ENCODE data around the gene LTBP1. TPM values are rescaled to one million over a fixed set of nuclear protein-coding genes. Genes with fewer than 3 reads are reported as not detected.

The LTBP1 gene
- total RNA-seq, 2 experiments from 2014 or later = 61.1 to 82.6 TPM

DNA sequence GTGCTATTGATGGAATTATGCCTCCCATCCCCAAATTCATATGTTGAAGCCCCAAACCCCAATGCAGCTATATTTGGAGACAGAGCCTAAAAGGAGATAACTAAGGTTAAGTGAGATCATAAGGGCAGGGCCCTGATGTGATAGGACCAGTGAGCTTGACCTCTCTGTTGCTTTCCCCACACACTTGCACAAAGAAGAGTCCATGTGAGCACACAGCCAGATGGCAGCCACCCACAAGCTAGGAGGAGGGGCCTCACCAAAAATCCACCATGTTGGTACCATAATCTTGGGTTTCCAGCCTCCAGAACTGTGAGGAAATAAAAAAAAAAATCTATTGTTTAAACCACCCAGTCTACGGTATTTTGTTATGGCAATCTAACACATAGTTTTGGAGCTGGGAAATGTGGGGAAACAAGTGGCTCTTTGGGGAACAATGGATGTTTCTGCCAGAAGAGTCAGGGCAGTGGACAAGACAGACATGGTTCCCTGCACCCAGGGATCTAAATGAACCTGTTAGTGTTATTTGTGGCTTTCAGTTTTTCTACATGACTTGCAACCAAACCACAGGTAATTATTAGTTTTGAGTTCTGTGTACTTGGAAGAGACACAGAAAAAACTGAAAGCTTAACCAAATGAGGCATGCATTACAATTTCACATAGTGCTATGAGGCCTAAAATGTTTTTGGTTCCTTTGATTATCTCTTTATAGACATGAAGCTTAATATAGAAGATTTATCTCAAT is 259.1 kb downstream of the LTBP1 start:
- Histone ChIP-seq H3K4me1 (ENCODE audit: insufficient read depth, low read length, poor library complexity, severe bottlenecking) (peaks cover 8% of the 10 kb centered on the region), H3K9me2 (ENCODE audit: insufficient read depth, low read length) (no peaks in the 10 kb centered on the region), H3K79me2 (ENCODE audit: insufficient read depth, low read depth, low read length) (no peaks in the 10 kb centered on the region), H3K27ac (ENCODE audit: low read depth, low read length, poor library complexity, severe bottlenecking) (no peak overlapping the region), H3K4me2 (ENCODE audit: low read length) (no peak overlapping the region), H3K36me3 (ENCODE audit: insufficient read depth, low read length) (peaks cover 52% of the 10 kb centered on the region), H2AFZ (ENCODE audit: low read length) (no peak overlapping the region), H3K4me3 (ENCODE audit: low read depth, low read length, poor library complexity, severe bottlenecking) (no peak overlapping the region), H3K9me3 (ENCODE audit: low read length) (no peaks in the 10 kb centered on the region), H4K20me1 (ENCODE audit: insufficient read depth, low read length) (no peaks in the 10 kb centered on the region)
- ChIA-PET CTCF (ENCODE audit: unreplicated experiment) (no interaction called here), POLR2A (interaction anchor here (0.7 to 0.9 kb wide), 4 partner anchors 10 to 198 kb away, joined by 3 to 5 read pairs (median 3); no protein-coding TSS in a partner anchor)
- no TSS peak for BruUV-seq (replicated peaks)
- TF ChIP-seq, protein P1, sequence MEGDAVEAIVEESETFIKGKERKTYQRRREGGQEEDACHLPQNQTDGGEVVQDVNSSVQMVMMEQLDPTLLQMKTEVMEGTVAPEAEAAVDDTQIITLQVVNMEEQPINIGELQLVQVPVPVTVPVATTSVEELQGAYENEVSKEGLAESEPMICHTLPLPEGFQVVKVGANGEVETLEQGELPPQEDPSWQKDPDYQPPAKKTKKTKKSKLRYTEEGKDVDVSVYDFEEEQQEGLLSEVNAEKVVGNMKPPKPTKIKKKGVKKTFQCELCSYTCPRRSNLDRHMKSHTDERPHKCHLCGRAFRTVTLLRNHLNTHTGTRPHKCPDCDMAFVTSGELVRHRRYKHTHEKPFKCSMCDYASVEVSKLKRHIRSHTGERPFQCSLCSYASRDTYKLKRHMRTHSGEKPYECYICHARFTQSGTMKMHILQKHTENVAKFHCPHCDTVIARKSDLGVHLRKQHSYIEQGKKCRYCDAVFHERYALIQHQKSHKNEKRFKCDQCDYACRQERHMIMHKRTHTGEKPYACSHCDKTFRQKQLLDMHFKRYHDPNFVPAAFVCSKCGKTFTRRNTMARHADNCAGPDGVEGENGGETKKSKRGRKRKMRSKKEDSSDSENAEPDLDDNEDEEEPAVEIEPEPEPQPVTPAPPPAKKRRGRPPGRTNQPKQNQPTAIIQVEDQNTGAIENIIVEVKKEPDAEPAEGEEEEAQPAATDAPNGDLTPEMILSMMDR (conservative IDR thresholded peaks at IDR 0.05; ENCODE audit: low read length) = no peak
- TF ChIP-seq EZH2phosphoT487 (IDR thresholded peaks at IDR 0.05; ENCODE audit: borderline replicate concordance, low read depth, low read length) = no peak
- no peak for DNase-seq (ENCODE audit: low spot score)
- intact Hi-C loops (cut with micrococcal nuclease; ENCODE audit: unreplicated experiment) = no loop called here

DNA sequence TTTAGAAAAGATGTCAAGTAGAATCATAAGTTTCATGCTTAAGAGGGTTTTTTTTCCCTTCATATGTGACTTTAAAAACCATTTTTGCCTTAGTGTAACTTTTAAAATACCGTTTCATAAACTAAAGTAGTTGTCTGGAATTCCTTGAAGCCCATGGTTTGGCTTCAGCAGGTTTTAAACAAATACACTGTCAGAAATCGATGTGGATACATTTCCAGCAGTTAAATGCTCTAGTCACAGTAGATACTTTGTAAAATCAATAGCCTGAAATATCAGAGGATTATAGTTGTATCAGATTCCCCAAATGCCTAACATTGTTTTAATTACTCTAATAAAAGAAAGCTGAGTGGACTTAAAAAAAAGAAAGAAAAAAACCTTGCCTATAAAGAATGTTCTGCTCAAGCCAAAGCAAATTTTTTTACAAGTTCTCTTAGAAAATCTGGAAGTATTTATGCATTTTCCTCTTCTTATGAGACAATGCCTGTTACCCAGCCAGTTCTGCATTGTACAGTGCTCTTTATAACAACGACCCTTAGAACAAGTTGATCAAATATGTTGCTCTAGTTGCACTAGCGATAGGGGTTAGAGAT is 260.5 kb downstream of the LTBP1 start:
- Histone ChIP-seq H3K9me3 (ENCODE audit: low read length) (no peaks in the 10 kb centered on the region), H3K79me2 (ENCODE audit: insufficient read depth, low read depth, low read length) (no peaks in the 10 kb centered on the region), H4K20me1 (ENCODE audit: insufficient read depth, low read length) (no peaks in the 10 kb centered on the region), H3K36me3 (ENCODE audit: insufficient read depth, low read length) (peaks cover 59% of the 10 kb centered on the region), H3K9me2 (ENCODE audit: insufficient read depth, low read length) (no peaks in the 10 kb centered on the region), H3K4me1 (ENCODE audit: insufficient read depth, low read length, poor library complexity, severe bottlenecking) (peaks cover 8% of the 10 kb centered on the region), H2AFZ (ENCODE audit: low read length) (no peak overlapping the region), H3K4me3 (ENCODE audit: low read depth, low read length, poor library complexity, severe bottlenecking) (no peak overlapping the region), H3K27ac (ENCODE audit: low read depth, low read length, poor library complexity, severe bottlenecking) (no peak overlapping the region), H3K4me2 (ENCODE audit: low read length) (no peak overlapping the region)
- no peak for TF ChIP-seq EZH2phosphoT487 (IDR thresholded peaks at IDR 0.05; ENCODE audit: borderline replicate concordance, low read depth, low read length)
- TF ChIP-seq, protein P1 (conservative IDR thresholded peaks at IDR 0.05; ENCODE audit: low read length) = no peak
- no TSS peak for BruUV-seq (replicated peaks)
- DNase-seq (ENCODE audit: low spot score) = no peak
- intact Hi-C loops (cut with micrococcal nuclease; ENCODE audit: unreplicated experiment) = no loop called here
- CTCF ChIA-PET (ENCODE audit: unreplicated experiment) = no interaction called here
- POLR2A ChIA-PET = no interaction called here

DNA sequence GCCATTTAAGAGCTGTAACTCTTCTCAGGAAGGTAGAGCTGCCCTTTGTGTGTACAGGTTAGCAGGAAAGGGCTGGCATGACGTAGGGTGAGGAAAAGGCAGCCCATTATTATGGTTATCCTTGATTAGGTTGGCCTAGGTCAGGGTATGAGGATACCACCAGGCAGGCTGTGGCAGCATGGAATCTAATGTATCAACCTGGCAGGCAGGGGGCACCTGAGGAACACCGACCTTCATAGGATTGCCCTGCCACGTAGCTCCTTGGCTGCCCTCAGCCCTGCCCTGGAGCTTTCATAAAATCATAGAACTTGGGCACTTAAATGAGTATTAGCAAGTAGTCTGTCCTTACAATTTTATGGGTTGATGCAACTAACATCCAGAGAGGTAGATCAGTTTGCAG is 261.6 kb downstream of the LTBP1 start:
- no peaks in the 10 kb centered on the region for H3K9me3 ChIP-seq (ENCODE audit: low read length)
- H3K9me2 ChIP-seq (ENCODE audit: insufficient read depth, low read length) = no peaks in the 10 kb centered on the region
- ChIA-PET CTCF (ENCODE audit: unreplicated experiment) (no interaction called here), POLR2A (no interaction called here)
- H3K27ac ChIP-seq (ENCODE audit: low read depth, low read length, poor library complexity, severe bottlenecking) = no peak overlapping the region
- H4K20me1 ChIP-seq (ENCODE audit: insufficient read depth, low read length) = no peaks in the 10 kb centered on the region
- no peaks in the 10 kb centered on the region for H3K79me2 ChIP-seq (ENCODE audit: insufficient read depth, low read depth, low read length)
- H2AFZ ChIP-seq (ENCODE audit: low read length) = no peak overlapping the region
- peaks cover 58% of the 10 kb centered on the region for H3K36me3 ChIP-seq (ENCODE audit: insufficient read depth, low read length)
- intact Hi-C loops (cut with micrococcal nuclease; ENCODE audit: unreplicated experiment) = no loop called here
- no TSS peak for BruUV-seq (replicated peaks)
- H3K4me1 ChIP-seq (ENCODE audit: insufficient read depth, low read length, poor library complexity, severe bottlenecking) = peaks cover 8% of the 10 kb centered on the region
- H3K4me2 ChIP-seq (ENCODE audit: low read length) = no peak overlapping the region
- DNase-seq (ENCODE audit: low spot score) = no peak
- no peak overlapping the region for H3K4me3 ChIP-seq (ENCODE audit: low read depth, low read length, poor library complexity, severe bottlenecking)
- TF ChIP-seq, protein P1 (conservative IDR thresholded peaks at IDR 0.05; ENCODE audit: low read length) = no peak
- TF ChIP-seq EZH2phosphoT487 (IDR thresholded peaks at IDR 0.05; ENCODE audit: borderline replicate concordance, low read depth, low read length) = no peak
